ENCODE data around the gene LDHD.

LDHD gene

GRCh38 chr16:75064403-75065148 is 52.0 kb downstream of the LDHD start:
- no peak for DNase-seq (ENCODE audit: insufficient read length, low spot score)
- FAIRE-seq, result peak; percentile 8

- FAIRE-seq, result no peak
- no peak for DNase-seq (ENCODE audit: insufficient read length, low spot score)
Observed at GRCh38 chr16:75063549-75064088, 53.0 kb downstream of the LDHD start.

GRCh38 chr16:75062976-75063346 is 53.6 kb downstream of the LDHD start:
- no peak for FAIRE-seq

GRCh38 chr16:75062135-75062975 is 54.2 kb downstream of the LDHD start:
- no peak for FAIRE-seq
- no peak for DNase-seq (ENCODE audit: insufficient read length, low spot score)

More at GRCh38 chr16:75062976-75063346, 53.6 kb downstream of the LDHD start:
- no peak for DNase-seq (ENCODE audit: insufficient read length, low spot score)
